Type B pancreatic cell (in vitro differentiated cells): ENCODE measurements around the gene SPATC1L. TPM values are rescaled to one million over a fixed set of nuclear protein-coding genes. Genes with fewer than 3 reads are reported as not detected.

ENCODE experiments used
- DNase-seq: peaks from one replicate; pipeline ENCODE4 v3.0.0; 2021; ENCODE audit warnings: mixed read lengths; ENCODE audit not compliant: unreplicated experiment; ENCODE audit errors: extremely low spot score
- H3K27ac Mint-ChIP-seq: 2 replicates; pipeline ENCODE4 v1.8.0; 2021; ENCODE audit warnings: mild to moderate bottlenecking, mixed read lengths
- H3K27me3 Mint-ChIP-seq: 2 replicates; pipeline ENCODE4 v1.8.0; 2021; ENCODE audit warnings: mixed read lengths
- H3K36me3 Mint-ChIP-seq: 2 replicates; pipeline ENCODE4 v1.8.0; 2021; ENCODE audit warnings: mixed read lengths
- H3K4me1 Mint-ChIP-seq: one replicate; pipeline ENCODE4 v1.8.0; 2021; ENCODE audit warnings: mixed read lengths; ENCODE audit not compliant: unreplicated experiment
- H3K4me3 Mint-ChIP-seq: 2 replicates; pipeline ENCODE4 v1.8.0; 2021; ENCODE audit warnings: mild to moderate bottlenecking, mixed read lengths
- H3K9me3 Mint-ChIP-seq: 2 replicates; pipeline ENCODE4 v1.8.0; 2021; ENCODE audit warnings: mixed read lengths
- CTCF ChIP-seq: fragments of 200-600 bp; sonication (generic); conservative IDR thresholded peaks from 2 replicates; pipeline ENCODE4 v1.5.0; 2021; ENCODE audit warnings: antibody characterized with exemption, mild to moderate bottlenecking
- total RNA-seq: library from RNA; stranded (reverse); gene quantifications from 2 replicates; pipeline ENCODE4 v1.2.1, GENCODE V29; 2021; ENCODE audit warnings: low replicate concordance

The SPATC1L gene
- total RNA-seq, 1 donor from 2014 or later = 24.7 TPM

GRCh38 chr21:46157396-46157986 lies 26.8 kb downstream of the SPATC1L start:
- Mint-ChIP-seq H3K4me3 (no peak overlapping the region), H3K27me3 (no peaks in the 10 kb centered on the region), H3K27ac (no peak overlapping the region), H3K4me1 (no peaks in the 10 kb centered on the region), H3K36me3 (no peaks in the 10 kb centered on the region), H3K9me3 (no peaks in the 10 kb centered on the region)
- no peak for DNase-seq
- TF ChIP-seq CTCF = no peak

- no peak for DNase-seq
- no peak overlapping the region for H3K27ac Mint-ChIP-seq
These were observed 27.6 kb downstream of the SPATC1L start for GRCh38 chr21:46156678-46157077.

GRCh38 chr21:46156378-46156645 lies 27.9 kb downstream of the SPATC1L start:
- no peaks in the 10 kb centered on the region for H3K4me1 Mint-ChIP-seq
- no peak overlapping the region for H3K4me3 Mint-ChIP-seq
- DNase-seq = no peak
- TF ChIP-seq CTCF = no peak
- H3K27me3 Mint-ChIP-seq = no peaks in the 10 kb centered on the region
- no peaks in the 10 kb centered on the region for H3K9me3 Mint-ChIP-seq
- no peak overlapping the region for H3K27ac Mint-ChIP-seq
- H3K36me3 Mint-ChIP-seq = no peaks in the 10 kb centered on the region

More at GRCh38 chr21:46156678-46157077, 27.6 kb downstream of the SPATC1L start:
- no peak overlapping the region for H3K4me3 Mint-ChIP-seq
- H3K27me3 Mint-ChIP-seq = no peaks in the 10 kb centered on the region
- H3K9me3 Mint-ChIP-seq = no peaks in the 10 kb centered on the region
- no peak for TF ChIP-seq CTCF
- no peaks in the 10 kb centered on the region for H3K4me1 Mint-ChIP-seq
- H3K36me3 Mint-ChIP-seq = no peaks in the 10 kb centered on the region

- Mint-ChIP-seq H3K4me3 (peak within 1 kb of the TSS; percentile 61), H3K36me3 (no peaks in the 10 kb centered on the region), H3K4me1 (no peaks in the 10 kb centered on the region), H3K27me3 (no peaks in the 10 kb centered on the region), H3K9me3 (no peaks in the 10 kb centered on the region), H3K27ac (no peak within 1 kb of the TSS)
- no peak for TF ChIP-seq CTCF
- no peak for DNase-seq
These were observed 28.5 kb downstream of the SPATC1L start, which contains the start of gene FTCD for GRCh38 chr21:46155514-46156377. TSS of gene FTCD (minus strand) at chr21:46155579. CDS start at chr21:46155523, 56 bp downstream.

GRCh38 chr21:46154955-46155513 lies 29.2 kb downstream of the SPATC1L start:
- Mint-ChIP-seq H3K27me3 (no peaks in the 10 kb centered on the region), H3K4me3 (peak overlapping the region; percentile 61), H3K27ac (no peak overlapping the region), H3K4me1 (no peaks in the 10 kb centered on the region), H3K9me3 (no peaks in the 10 kb centered on the region), H3K36me3 (no peaks in the 10 kb centered on the region)
- DNase-seq = no peak
- TF ChIP-seq CTCF = no peak
